ENCODE results near the gene ZNF688. TPM values are rescaled to one million over a fixed set of nuclear protein-coding genes. Genes with fewer than 3 reads are reported as not detected.
A peak's percentile ranks its signal among the peaks of the same experiment; 100 is the strongest.
"Not testable (repeated sequence)": the region's sequence is repeated elsewhere in the genome, so short reads cannot be mapped to it uniquely, and the experiment has no call there.

ZNF688 gene
- total RNA-seq, 1 donor from 2014 or later = 3.6 TPM

GRCh38 chr16:30546115-30546514 lies 25.4 kb downstream of the ZNF688 start:
- peaks cover 28% of the 10 kb centered on the region for H3K4me1 ChIP-seq
- no peak overlapping the region for H3K4me3 ChIP-seq

GRCh38 chr16:30543067-30543466 lies 28.4 kb downstream of the ZNF688 start:
- H3K4me2 ChIP-seq = peak overlapping the region; percentile 61
- no peaks in the 10 kb centered on the region for H3K36me3 Mint-ChIP-seq
- peaks cover 5% of the 10 kb centered on the region for H3K79me2 ChIP-seq (ENCODE audit: low read depth)
- no peak for TF ChIP-seq EZH2phosphoT487 (IDR thresholded peaks at IDR 0.05)
- no peak for TF ChIP-seq CTCF (IDR thresholded peaks at IDR 0.05)
- TF ChIP-seq EZH2 (IDR thresholded peaks at IDR 0.05) = no peak
- H3K9me3 ChIP-seq (ENCODE audit: low read depth) = no peaks in the 10 kb centered on the region
- no peak overlapping the region for H3K4me3 ChIP-seq
- H3K27ac ChIP-seq = no peak overlapping the region
- no peak overlapping the region for H3K27ac Mint-ChIP-seq
- H3K27me3 ChIP-seq = no peaks in the 10 kb centered on the region
- H3K9ac ChIP-seq = no peak overlapping the region
- H2AFZ ChIP-seq (replicated peaks) = no peak overlapping the region
- peaks cover 2% of the 10 kb centered on the region for H3K9me3 Mint-ChIP-seq
- peaks cover 5% of the 10 kb centered on the region for H3K4me1 Mint-ChIP-seq
- H3K4me3 Mint-ChIP-seq = no peak overlapping the region
- no peak for DNase-seq (ENCODE audit: low spot score)
- H3F3A ChIP-seq (ENCODE audit: low read depth) = peaks cover 7% of the 10 kb centered on the region
- no peaks in the 10 kb centered on the region for H4K20me1 ChIP-seq (ENCODE audit: low read depth)
- H3K36me3 ChIP-seq = no peaks in the 10 kb centered on the region
- peaks cover 5% of the 10 kb centered on the region for H3K27me3 Mint-ChIP-seq (ENCODE audit: insufficient read depth, low read depth)
- H3K4me1 ChIP-seq = peaks cover 29% of the 10 kb centered on the region

More at GRCh38 chr16:30546115-30546514, 25.4 kb downstream of the ZNF688 start:
- Histone ChIP-seq H4K20me1 (ENCODE audit: low read depth) (no peaks in the 10 kb centered on the region), H3K27me3 (no peaks in the 10 kb centered on the region), H3F3A (ENCODE audit: low read depth) (peaks cover 6% of the 10 kb centered on the region), H3K9ac (no peak overlapping the region), H3K9me3 (ENCODE audit: low read depth) (no peaks in the 10 kb centered on the region), H3K4me2 (no peak overlapping the region), H3K36me3 (no peaks in the 10 kb centered on the region), H3K79me2 (ENCODE audit: low read depth) (peaks cover 5% of the 10 kb centered on the region), H3K27ac (no peak overlapping the region), H2AFZ (replicated peaks) (no peak overlapping the region)
- DNase-seq (ENCODE audit: low spot score) = no peak
- peaks cover 2% of the 10 kb centered on the region for H3K27me3 Mint-ChIP-seq (ENCODE audit: insufficient read depth, low read depth)
- no peaks in the 10 kb centered on the region for H3K36me3 Mint-ChIP-seq
- no peak overlapping the region for H3K4me3 Mint-ChIP-seq
- peak overlapping the region; percentile 18 for H3K27ac Mint-ChIP-seq
- H3K9me3 Mint-ChIP-seq = peaks cover 2% of the 10 kb centered on the region
- H3K4me1 Mint-ChIP-seq = peaks cover 10% of the 10 kb centered on the region
- TF ChIP-seq EZH2 (IDR thresholded peaks at IDR 0.05) (no peak), EZH2phosphoT487 (IDR thresholded peaks at IDR 0.05) (no peak), CTCF (IDR thresholded peaks at IDR 0.05) (no peak)

- Histone ChIP-seq H3K9me3 (ENCODE audit: low read depth) (no peaks in the 10 kb centered on the region), H3K27ac (no peak overlapping the region), H3K79me2 (ENCODE audit: low read depth) (peaks cover 7% of the 10 kb centered on the region), H3K4me3 (peak overlapping the region; percentile 26), H3K9ac (no peak overlapping the region), H3K27me3 (no peaks in the 10 kb centered on the region), H3K4me1 (peaks cover 29% of the 10 kb centered on the region), H3K4me2 (peak overlapping the region; percentile 61), H3F3A (ENCODE audit: low read depth) (peaks cover 7% of the 10 kb centered on the region), H2AFZ (replicated peaks) (peak overlapping the region; percentile 86), H3K36me3 (no peaks in the 10 kb centered on the region), H4K20me1 (ENCODE audit: low read depth) (no peaks in the 10 kb centered on the region)
- no peak for TF ChIP-seq CTCF (IDR thresholded peaks at IDR 0.05)
- no peak for TF ChIP-seq EZH2 (IDR thresholded peaks at IDR 0.05)
- no peak for TF ChIP-seq EZH2phosphoT487 (IDR thresholded peaks at IDR 0.05)
- H3K4me1 Mint-ChIP-seq = peaks cover 8% of the 10 kb centered on the region
- peaks cover 7% of the 10 kb centered on the region for H3K36me3 Mint-ChIP-seq
- peak; percentile 18 for DNase-seq (ENCODE audit: low spot score)
- no peaks in the 10 kb centered on the region for H3K9me3 Mint-ChIP-seq
- no peak overlapping the region for H3K27ac Mint-ChIP-seq
- H3K4me3 Mint-ChIP-seq = no peak overlapping the region
- peaks cover 4% of the 10 kb centered on the region for H3K27me3 Mint-ChIP-seq (ENCODE audit: insufficient read depth, low read depth)
These were observed 29.8 kb downstream of the ZNF688 start for GRCh38 chr16:30541502-30542329.

- H3K36me3 Mint-ChIP-seq; H3K36me3 ChIP-seq; H3K27ac Mint-ChIP-seq; H3K9ac ChIP-seq; H3K9me3 ChIP-seq (ENCODE audit: low read depth); H3K4me1 Mint-ChIP-seq; H3F3A ChIP-seq (ENCODE audit: low read depth); H3K9me3 Mint-ChIP-seq; H2AFZ ChIP-seq (replicated peaks); DNase-seq (ENCODE audit: low spot score); H3K27me3 ChIP-seq; H3K4me3 ChIP-seq; H3K4me2 ChIP-seq; H4K20me1 ChIP-seq (ENCODE audit: low read depth); H3K27ac ChIP-seq; H3K27me3 Mint-ChIP-seq (ENCODE audit: insufficient read depth, low read depth); H3K4me3 Mint-ChIP-seq: not testable (repeated sequence)
- Histone ChIP-seq H3K4me1 (peaks cover 32% of the 10 kb centered on the region), H3K79me2 (ENCODE audit: low read depth) (peaks cover 14% of the 10 kb centered on the region)
These were observed 30.5 kb downstream of the ZNF688 start for GRCh38 chr16:30540916-30541464.

GRCh38 chr16:30539986-30540526 lies 31.5 kb downstream of the ZNF688 start:
- not testable (repeated sequence) for H3K27me3 Mint-ChIP-seq (ENCODE audit: insufficient read depth, low read depth); H4K20me1 ChIP-seq (ENCODE audit: low read depth); DNase-seq (ENCODE audit: low spot score); H3K4me3 ChIP-seq; H3K27ac Mint-ChIP-seq; H3K4me2 ChIP-seq; H3K36me3 Mint-ChIP-seq; H3K27ac ChIP-seq; H3K9me3 Mint-ChIP-seq; H3K36me3 ChIP-seq; H3K9ac ChIP-seq; H3K4me3 Mint-ChIP-seq; H3K27me3 ChIP-seq; H3K9me3 ChIP-seq (ENCODE audit: low read depth); H2AFZ ChIP-seq (replicated peaks)
- peaks cover 16% of the 10 kb centered on the region for H3K4me1 Mint-ChIP-seq
- Histone ChIP-seq H3K4me1 (peaks cover 32% of the 10 kb centered on the region), H3K79me2 (ENCODE audit: low read depth) (peaks cover 20% of the 10 kb centered on the region), H3F3A (ENCODE audit: low read depth) (peaks cover 13% of the 10 kb centered on the region)
